AG09319 (cell line): ENCODE data around the gene NARF.

Experiments
- DNase-seq: peaks from one replicate; pipeline ENCODE4 v3.0.0-alpha.2; 2010; ENCODE audit warnings: low read depth; ENCODE audit errors: extremely low read depth
- CTCF ChIP-seq: IDR thresholded peaks from 2 replicates; pipeline ENCODE4 v1.5.1; 2011; ENCODE audit warnings: low read depth, mild to moderate bottlenecking, inconsistent platforms, low read length, moderate library complexity

The NARF gene

GRCh38 chr17:82495844-82496528 is 37.4 kb downstream of the NARF start:
- TF ChIP-seq CTCF = no peak
- DNase-seq = no peak

- TF ChIP-seq CTCF = no peak
- peak; percentile 82 for DNase-seq
Measured at GRCh38 chr17:82496529-82497434, 38.2 kb downstream of the NARF start.

- no peak for TF ChIP-seq CTCF
- no peak for DNase-seq
Measured at GRCh38 chr17:82497483-82498405, 39.2 kb downstream of the NARF start.

- TF ChIP-seq CTCF = no peak
- no peak for DNase-seq
Measured at GRCh38 chr17:82502207-82502606, 43.7 kb downstream of the NARF start.

GRCh38 chr17:82503094-82503727 is 44.7 kb downstream of the NARF start:
- no peak for DNase-seq
- no peak for TF ChIP-seq CTCF

GRCh38 chr17:82503728-82504308 is 45.3 kb downstream of the NARF start:
- no peak for TF ChIP-seq CTCF
- no peak for DNase-seq
